H9 (cell line): ENCODE data around the gene MECR. TPM values are rescaled to one million over a fixed set of nuclear protein-coding genes. Genes with fewer than 3 reads are reported as not detected.

Experiments
- DNase-seq: peaks from one replicate; pipeline ENCODE4 v3.0.0-alpha.2; 2017
- H2AFZ ChIP-seq: one replicate; pipeline ENCODE4 v1.6.1; 2013; ENCODE audit warnings: mild to moderate bottlenecking, low read length, control low read depth, moderate library complexity
- H2AK5ac ChIP-seq: 2 replicates; pipeline ENCODE4 v1.6.1; 2013; ENCODE audit warnings: low read length, control low read depth, mixed read lengths; ENCODE audit not compliant: insufficient read length
- H2BK120ac ChIP-seq: one replicate; pipeline ENCODE4 v1.6.1; 2013; ENCODE audit warnings: low read depth, mild to moderate bottlenecking, low read length, control low read depth, inconsistent platforms; ENCODE audit not compliant: poor library complexity, severe bottlenecking
- H2BK12ac ChIP-seq: 2 replicates; pipeline ENCODE4 v1.6.1; 2013; ENCODE audit warnings: low read length, control low read depth, mixed read lengths, low read depth; ENCODE audit not compliant: insufficient read length
- H2BK15ac ChIP-seq: 2 replicates; pipeline ENCODE4 v1.6.1; 2013; ENCODE audit warnings: low read depth, low read length, control low read depth
- H2BK20ac ChIP-seq: one replicate; pipeline ENCODE4 v1.6.1; 2013; ENCODE audit warnings: low read depth, mild to moderate bottlenecking, low read length, control low read depth, inconsistent platforms; ENCODE audit not compliant: poor library complexity, severe bottlenecking
- H2BK5ac ChIP-seq: 2 replicates; pipeline ENCODE4 v1.6.1; 2013; ENCODE audit warnings: low read length, control low read depth, mixed read lengths; ENCODE audit not compliant: insufficient read length
- H3K14ac ChIP-seq: 2 replicates; pipeline ENCODE4 v1.6.1; 2013; ENCODE audit warnings: low read length, control low read depth; ENCODE audit not compliant: insufficient read depth
- H3K18ac ChIP-seq: 2 replicates; pipeline ENCODE4 v1.6.1; 2013; ENCODE audit warnings: low read depth, mild to moderate bottlenecking, mixed read lengths, low read length, control low read depth; ENCODE audit not compliant: insufficient read length
- H3K23ac ChIP-seq: 2 replicates; pipeline ENCODE4 v1.6.1; 2013; ENCODE audit warnings: low read length, control low read depth, mixed read lengths, low read depth; ENCODE audit not compliant: insufficient read length
- H3K23me2 ChIP-seq: 2 replicates; pipeline ENCODE4 v1.6.1; 2013; ENCODE audit warnings: low read depth, mild to moderate bottlenecking, mixed read lengths, low read length, control low read depth; ENCODE audit not compliant: insufficient read length, poor library complexity, severe bottlenecking
- H3K27ac ChIP-seq: 2 replicates; pipeline ENCODE4 v1.5.1; 2013; ENCODE audit warnings: low read length, control low read depth, mixed read lengths, low read depth; ENCODE audit not compliant: insufficient read length
- H3K27me3 ChIP-seq: 2 replicates; pipeline ENCODE4 v1.6.1; 2013; ENCODE audit warnings: low read length, control low read depth, inconsistent platforms; ENCODE audit not compliant: insufficient read depth
- H3K4ac ChIP-seq: 2 replicates; pipeline ENCODE4 v1.6.1; 2013; ENCODE audit warnings: low read depth, mild to moderate bottlenecking, control low read depth, inconsistent platforms, low read length, moderate library complexity
- H3K4me1 ChIP-seq: 2 replicates; pipeline ENCODE4 v1.6.1; 2013; ENCODE audit warnings: low read length, control low read depth, inconsistent platforms; ENCODE audit not compliant: insufficient read depth
- H3K4me2 ChIP-seq: 2 replicates; pipeline ENCODE4 v1.6.1; 2013; ENCODE audit warnings: low read length, control low read depth, mixed read lengths; ENCODE audit not compliant: insufficient read length, insufficient read depth
- H3K56ac ChIP-seq: 2 replicates; pipeline ENCODE4 v1.6.1; 2013; ENCODE audit warnings: low read depth, mild to moderate bottlenecking, mixed read lengths, low read length, control low read depth; ENCODE audit not compliant: insufficient read length
- H3K79me1 ChIP-seq: 2 replicates; pipeline ENCODE4 v1.6.1; 2013; ENCODE audit warnings: low read depth, mild to moderate bottlenecking, moderate library complexity, low read length, control low read depth, inconsistent platforms; ENCODE audit not compliant: insufficient read depth, poor library complexity, severe bottlenecking
- H3K79me2 ChIP-seq: 2 replicates; pipeline ENCODE4 v1.6.1; 2013; ENCODE audit warnings: low read length, control low read depth, inconsistent platforms; ENCODE audit not compliant: insufficient read depth
- H3K9ac ChIP-seq: 2 replicates; pipeline ENCODE4 v1.6.1; 2013; ENCODE audit warnings: low read length, control low read depth, mixed read lengths; ENCODE audit not compliant: insufficient read length; ENCODE audit errors: extremely low read depth
- H3K9me3 ChIP-seq: one replicate; pipeline ENCODE4 v1.6.1; 2013; ENCODE audit warnings: low read depth, low read length, inconsistent platforms; ENCODE audit not compliant: control insufficient read depth
- H3T11ph ChIP-seq: one replicate; pipeline ENCODE4 v1.6.1; 2013; ENCODE audit warnings: mild to moderate bottlenecking, low read length, control low read depth, inconsistent platforms
- H4K20me1 ChIP-seq: one replicate; pipeline ENCODE4 v1.6.1; 2013; ENCODE audit not compliant: control insufficient read depth, insufficient read length, insufficient read depth
- H4K5ac ChIP-seq: 2 replicates; pipeline ENCODE4 v1.6.1; 2013; ENCODE audit warnings: low read depth, mild to moderate bottlenecking, mixed read lengths, low read length, control low read depth; ENCODE audit not compliant: insufficient read length
- H4K8ac ChIP-seq: replicated peaks from 2 replicates; pipeline ENCODE4 v1.6.1; 2013; ENCODE audit warnings: low read length, control low read depth, mixed read lengths, low read depth; ENCODE audit not compliant: insufficient read length
- H4K91ac ChIP-seq: 2 replicates; pipeline ENCODE4 v1.6.1; 2013; ENCODE audit warnings: low read depth, mild to moderate bottlenecking, moderate library complexity, mixed read lengths, low read length, control low read depth; ENCODE audit not compliant: insufficient read length
- H3K27ac Mint-ChIP-seq, 3 experiments: 2 replicates in 2 of 3; 3 replicates in 1 of 3; pipeline ENCODE4 v1.8.0; 2020 to 2021; ENCODE audit warnings: mixed read lengths in 3 of 3, mild to moderate bottlenecking in 1 of 3, moderate library complexity in 1 of 3
- H3K27me3 Mint-ChIP-seq: 2 replicates; pipeline ENCODE4 v1.8.0; 2021; ENCODE audit warnings: low read depth, mild to moderate bottlenecking, moderate library complexity, mixed read lengths
- H3K36me3 Mint-ChIP-seq, 3 experiments: 2 replicates in 2 of 3; 3 replicates in 1 of 3; pipeline ENCODE4 v1.8.0; 2020 to 2021; ENCODE audit warnings: low read depth in 3 of 3, mixed read lengths in 3 of 3; ENCODE audit not compliant: insufficient read depth in 1 of 3
- H3K4me1 Mint-ChIP-seq, 2 experiments: 2 replicates each; pipeline ENCODE4 v1.8.0; 2020; ENCODE audit warnings: mixed read lengths in 2 of 2
- H3K4me3 Mint-ChIP-seq, 2 experiments: 2 replicates in 1 of 2; 3 replicates in 1 of 2; pipeline ENCODE4 v1.8.0; 2020 to 2021; ENCODE audit warnings: mild to moderate bottlenecking in 2 of 2, mixed read lengths in 2 of 2, moderate library complexity in 1 of 2
- H3K9me3 Mint-ChIP-seq, 2 experiments: 2 replicates in 1 of 2; 3 replicates in 1 of 2; pipeline ENCODE4 v1.8.0; 2020; ENCODE audit warnings: mild to moderate bottlenecking in 2 of 2, mixed read lengths in 2 of 2, moderate library complexity in 1 of 2
- CTCF ChIP-seq: fragments of 200-600 bp; sonication (generic); conservative IDR thresholded peaks from 3 replicates; pipeline ENCODE4 v1.8.0; 2021; ENCODE audit warnings: antibody characterized with exemption, mild to moderate bottlenecking
- WGBS: extraction: QIAGEN DNeasy Blood & Tissue Kit; methylation state at CpG from one replicate; pipeline ENCODE4 v1.1.7; 2013; ENCODE audit warnings: missing lambda C conversion rate, low lambda C conversion rate, mixed read lengths; ENCODE audit not compliant: insufficient read length; ENCODE audit errors: extremely low coverage; 5-methylcytosine and 5-hydroxymethylcytosine counted together
- total RNA-seq: library from RNA; stranded (reverse); gene quantifications from 2 replicates; pipeline ENCODE4 v1.2.1, GENCODE V29; 2021

MECR gene
- total RNA-seq, 1 experiment from 2014 or later, result 30.9 TPM

GRCh38 chr1:29211086-29212030 is 19.4 kb downstream of the MECR start:
- no peak overlapping the region for H3K56ac ChIP-seq
- no peak for TF ChIP-seq CTCF
- no peak overlapping the region for H3K4ac ChIP-seq
- no peak overlapping the region for H2BK15ac ChIP-seq
- H3K9ac ChIP-seq, result no peak overlapping the region
- H3K27me3 ChIP-seq, result no peaks in the 10 kb centered on the region
- Mint-ChIP-seq H3K27ac (peak overlapping the region in 2 of 3 experiments; percentile 37 to 62; a peak in 2 of 7 replicates), H3K36me3 (peaks cover 15 to 51% (median 37%) of the 10 kb centered on the region in 3 experiments; a peak in 6 of 7 replicates), H3K27me3 (no peaks in the 10 kb centered on the region), H3K4me3 (no peak overlapping the region), H3K9me3 (no peaks in the 10 kb centered on the region; a peak in 1 of 5 replicates), H3K4me1 (peaks cover 3 to 7% of the 10 kb centered on the region in 2 experiments; a peak in 1 of 4 replicates)
- H4K5ac ChIP-seq, result no peak overlapping the region
- no peaks in the 10 kb centered on the region for H3K4me1 ChIP-seq
- H3K18ac ChIP-seq, result no peak overlapping the region
- H4K20me1 ChIP-seq, result no peaks in the 10 kb centered on the region
- no CpG with 5 or more reads among the region's 12 CpGs for WGBS
- H3K79me1 ChIP-seq, result no peaks in the 10 kb centered on the region
- no peak overlapping the region for H2BK20ac ChIP-seq
- H3K27ac ChIP-seq, result no peak overlapping the region
- H2BK5ac ChIP-seq, result no peak overlapping the region
- no peak overlapping the region for H2AK5ac ChIP-seq
- no peaks in the 10 kb centered on the region for H3K23me2 ChIP-seq
- no peak overlapping the region for H2BK120ac ChIP-seq
- H2BK12ac ChIP-seq, result no peak overlapping the region
- H4K8ac ChIP-seq, result no peak overlapping the region
- H3T11ph ChIP-seq, result no peak overlapping the region
- H3K23ac ChIP-seq, result no peak overlapping the region
- H3K14ac ChIP-seq, result no peak overlapping the region
- no peak overlapping the region for H2AFZ ChIP-seq
- no peaks in the 10 kb centered on the region for H3K9me3 ChIP-seq
- no peak for DNase-seq
- no peak overlapping the region for H3K4me2 ChIP-seq
- no peaks in the 10 kb centered on the region for H3K79me2 ChIP-seq
- no peak overlapping the region for H4K91ac ChIP-seq
